Measurements from ENCODE around the gene LENG1.

DNA sequence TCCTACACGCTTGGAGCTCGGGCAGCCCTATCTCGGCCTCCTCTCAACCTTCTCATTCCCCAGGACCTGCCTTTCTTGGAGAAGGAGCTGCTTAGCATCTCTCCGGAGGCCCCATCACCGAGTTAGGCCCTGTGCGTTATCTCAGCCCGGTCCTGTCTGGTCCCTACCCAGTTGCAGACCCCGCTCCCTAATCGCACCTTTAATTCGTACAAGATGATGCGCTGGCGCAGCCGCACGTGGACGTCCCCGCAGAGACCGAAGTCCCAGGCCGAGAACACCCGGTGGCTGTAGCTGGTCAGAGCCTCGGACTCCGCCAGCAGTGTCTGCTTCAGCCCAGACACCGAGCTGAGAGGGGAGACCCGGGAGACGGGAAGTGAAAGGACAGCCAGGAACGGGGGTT, 5.7 kb upstream of the LENG1 start:
- TF ChIP-seq, protein P1, sequence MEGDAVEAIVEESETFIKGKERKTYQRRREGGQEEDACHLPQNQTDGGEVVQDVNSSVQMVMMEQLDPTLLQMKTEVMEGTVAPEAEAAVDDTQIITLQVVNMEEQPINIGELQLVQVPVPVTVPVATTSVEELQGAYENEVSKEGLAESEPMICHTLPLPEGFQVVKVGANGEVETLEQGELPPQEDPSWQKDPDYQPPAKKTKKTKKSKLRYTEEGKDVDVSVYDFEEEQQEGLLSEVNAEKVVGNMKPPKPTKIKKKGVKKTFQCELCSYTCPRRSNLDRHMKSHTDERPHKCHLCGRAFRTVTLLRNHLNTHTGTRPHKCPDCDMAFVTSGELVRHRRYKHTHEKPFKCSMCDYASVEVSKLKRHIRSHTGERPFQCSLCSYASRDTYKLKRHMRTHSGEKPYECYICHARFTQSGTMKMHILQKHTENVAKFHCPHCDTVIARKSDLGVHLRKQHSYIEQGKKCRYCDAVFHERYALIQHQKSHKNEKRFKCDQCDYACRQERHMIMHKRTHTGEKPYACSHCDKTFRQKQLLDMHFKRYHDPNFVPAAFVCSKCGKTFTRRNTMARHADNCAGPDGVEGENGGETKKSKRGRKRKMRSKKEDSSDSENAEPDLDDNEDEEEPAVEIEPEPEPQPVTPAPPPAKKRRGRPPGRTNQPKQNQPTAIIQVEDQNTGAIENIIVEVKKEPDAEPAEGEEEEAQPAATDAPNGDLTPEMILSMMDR (IDR thresholded peaks at IDR 0.05): no peak
- no peak for TF ChIP-seq ZFX (IDR thresholded peaks at IDR 0.05; ENCODE audit: borderline replicate concordance)
